ENCODE results near the gene TMEM107.

- no peak for TF ChIP-seq POLR2A (IDR thresholded peaks at IDR 0.05)
- no peak for TF ChIP-seq CTCF (IDR thresholded peaks at IDR 0.05)
- no peak for TF ChIP-seq EP300 (IDR thresholded peaks at IDR 0.05)
Observed at GRCh38 chr17:8155996-8156245, 20.3 kb downstream of the TMEM107 start.
